NCI-H510A (cell line): Measurements from ENCODE around the gene KDM4B.

Source experiments
- DNase-seq: peaks from one replicate; lab custom pipeline; 2025; lab: John Stamatoyannopoulos, UW

KDM4B gene

GRCh38 chr19:5134691-5135090, 165.8 kb downstream of the KDM4B start:
- no peak for DNase-seq

- no peak for DNase-seq
These were observed 167.4 kb downstream of the KDM4B start for GRCh38 chr19:5136073-5136855.

DNA sequence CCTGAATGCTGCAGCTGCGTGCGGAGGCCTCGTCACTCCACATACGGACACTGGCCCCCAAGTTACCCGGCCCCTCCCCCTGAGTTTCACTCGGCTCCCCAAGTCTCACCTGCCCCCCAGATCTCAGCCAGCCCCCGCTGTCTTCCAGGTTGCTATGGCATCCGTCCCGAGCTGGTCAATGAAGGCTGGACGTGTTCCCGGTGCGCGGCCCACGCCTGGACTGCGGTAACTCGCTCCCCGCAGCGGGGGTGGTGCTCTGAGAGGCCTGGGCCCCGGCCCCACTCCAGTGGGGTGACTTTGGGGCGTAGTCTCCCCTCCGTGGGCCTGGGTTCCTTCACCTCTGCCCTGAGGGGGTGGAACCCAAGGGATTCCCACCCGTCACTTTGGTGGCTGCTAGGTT, 168.2 kb downstream of the KDM4B start:
- DNase-seq, result no peak

- DNase-seq, result peak; percentile 66
These were observed 168.7 kb downstream of the KDM4B start for GRCh38 chr19:5137571-5138124.

GRCh38 chr19:5138606-5139582, 170.0 kb downstream of the KDM4B start:
- DNase-seq, result no peak

DNA sequence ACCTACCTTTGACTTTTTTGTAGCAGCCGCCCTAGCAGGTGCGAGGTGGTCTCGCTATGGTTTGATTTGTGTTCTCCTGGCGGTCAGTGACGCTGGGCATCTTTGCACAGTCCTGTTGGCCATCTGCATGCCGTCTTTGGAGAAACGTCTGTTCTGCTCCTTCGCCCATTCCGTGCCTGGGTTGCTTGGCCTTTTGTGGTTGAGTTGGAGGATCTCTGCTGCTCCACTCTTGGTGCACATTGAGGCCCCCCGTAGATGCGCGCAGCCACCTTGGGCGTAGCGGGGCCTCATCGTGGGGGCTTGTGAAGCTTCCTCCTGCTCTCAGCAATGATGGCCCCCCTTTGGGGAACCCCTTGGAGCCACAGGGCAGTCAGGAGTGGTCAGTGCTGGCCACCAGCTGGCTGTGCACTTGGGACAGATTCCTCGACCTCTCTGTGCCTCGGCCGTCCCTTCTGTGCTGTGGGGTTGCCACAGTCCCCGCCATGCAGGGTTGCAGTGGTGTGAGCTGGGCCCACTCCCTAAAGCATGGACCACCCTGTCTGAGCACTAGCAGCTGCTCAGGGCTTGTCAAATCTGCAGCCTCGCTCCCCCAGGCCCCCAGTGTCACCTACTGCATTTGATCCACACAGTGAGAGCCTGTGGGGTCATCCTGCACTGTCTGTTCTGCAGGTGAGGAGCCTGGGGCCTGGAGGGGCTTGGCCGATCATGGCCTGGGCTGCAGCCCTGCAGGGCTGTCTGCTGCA, 170.8 kb downstream of the KDM4B start:
- no peak for DNase-seq

DNA sequence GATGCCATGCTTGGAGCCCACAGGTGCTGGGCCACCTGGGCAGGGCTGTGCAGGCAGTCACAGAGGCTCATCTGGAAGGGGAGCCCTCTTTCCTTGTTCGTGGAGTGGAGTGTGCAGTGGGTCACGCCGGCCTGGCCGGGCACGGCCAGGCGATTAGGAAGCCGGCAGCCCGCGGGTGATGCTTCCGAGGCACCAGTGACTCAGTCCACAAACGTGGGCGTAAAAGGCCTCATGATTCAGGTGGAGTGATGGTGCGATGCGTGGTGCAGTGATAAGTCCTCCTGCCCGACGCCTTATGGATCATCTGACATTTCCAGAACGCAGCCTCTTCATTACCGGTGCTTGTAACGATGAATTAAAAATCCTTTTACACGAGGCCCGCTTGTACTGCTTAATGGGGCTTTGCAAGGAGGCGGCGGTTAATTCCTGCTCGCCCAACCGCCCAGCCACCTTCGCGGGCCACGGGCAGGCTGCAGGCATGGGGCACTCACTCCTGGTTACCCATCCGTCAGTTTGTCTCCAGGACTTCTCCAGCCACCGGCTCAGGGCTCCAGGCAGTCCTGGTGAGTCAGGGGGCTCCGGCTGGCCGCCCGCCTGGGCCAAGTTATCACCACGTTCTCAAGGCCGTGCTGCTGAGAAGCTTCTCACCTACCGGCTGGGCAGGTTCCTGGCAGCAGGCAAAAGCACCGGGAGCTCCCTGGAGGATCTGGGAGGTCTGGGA, 172.4 kb downstream of the KDM4B start:
- no peak for DNase-seq

GRCh38 chr19:5141850-5142724, 173.2 kb downstream of the KDM4B start:
- DNase-seq, result no peak

GRCh38 chr19:5142725-5143097, 173.8 kb downstream of the KDM4B start:
- DNase-seq, result no peak

- no peak for DNase-seq
These were observed 174.8 kb downstream of the KDM4B start for GRCh38 chr19:5143471-5144411.

DNA sequence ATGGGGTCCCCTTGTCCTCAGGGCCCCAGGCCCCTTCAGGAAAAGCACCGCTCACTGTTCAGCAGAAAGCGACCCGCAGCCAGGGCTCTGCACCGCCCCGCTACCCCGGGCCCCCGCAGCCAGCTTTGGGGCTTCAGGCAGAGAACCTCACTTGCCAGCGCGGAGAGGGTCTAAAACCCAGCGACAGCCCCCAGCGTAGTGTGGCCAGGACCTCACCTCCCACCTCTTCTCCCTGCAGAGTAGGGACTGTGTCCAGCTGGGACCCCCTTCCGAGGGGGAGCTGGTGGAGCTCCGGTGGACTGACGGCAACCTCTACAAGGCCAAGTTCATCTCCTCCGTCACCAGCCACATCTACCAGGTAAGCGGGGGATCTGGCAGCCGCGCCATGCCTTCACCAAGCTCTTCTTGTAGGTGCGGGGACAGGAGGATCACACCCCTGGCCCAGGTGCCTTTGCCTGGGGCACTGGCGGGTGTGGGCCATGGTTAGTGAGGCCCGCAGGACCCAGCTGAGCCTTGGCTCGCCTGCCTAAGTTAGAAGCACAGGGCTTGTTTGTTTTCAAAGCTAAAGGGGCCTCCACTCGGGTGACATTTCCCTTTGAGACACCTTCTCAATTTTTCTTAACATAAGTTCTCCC, 175.7 kb downstream of the KDM4B start:
- no peak for DNase-seq

- DNase-seq, result no peak
These were observed 176.9 kb downstream of the KDM4B start for GRCh38 chr19:5145521-5146511.

- no peak for DNase-seq
These were observed 178.4 kb downstream of the KDM4B start for GRCh38 chr19:5147074-5147977.

DNA sequence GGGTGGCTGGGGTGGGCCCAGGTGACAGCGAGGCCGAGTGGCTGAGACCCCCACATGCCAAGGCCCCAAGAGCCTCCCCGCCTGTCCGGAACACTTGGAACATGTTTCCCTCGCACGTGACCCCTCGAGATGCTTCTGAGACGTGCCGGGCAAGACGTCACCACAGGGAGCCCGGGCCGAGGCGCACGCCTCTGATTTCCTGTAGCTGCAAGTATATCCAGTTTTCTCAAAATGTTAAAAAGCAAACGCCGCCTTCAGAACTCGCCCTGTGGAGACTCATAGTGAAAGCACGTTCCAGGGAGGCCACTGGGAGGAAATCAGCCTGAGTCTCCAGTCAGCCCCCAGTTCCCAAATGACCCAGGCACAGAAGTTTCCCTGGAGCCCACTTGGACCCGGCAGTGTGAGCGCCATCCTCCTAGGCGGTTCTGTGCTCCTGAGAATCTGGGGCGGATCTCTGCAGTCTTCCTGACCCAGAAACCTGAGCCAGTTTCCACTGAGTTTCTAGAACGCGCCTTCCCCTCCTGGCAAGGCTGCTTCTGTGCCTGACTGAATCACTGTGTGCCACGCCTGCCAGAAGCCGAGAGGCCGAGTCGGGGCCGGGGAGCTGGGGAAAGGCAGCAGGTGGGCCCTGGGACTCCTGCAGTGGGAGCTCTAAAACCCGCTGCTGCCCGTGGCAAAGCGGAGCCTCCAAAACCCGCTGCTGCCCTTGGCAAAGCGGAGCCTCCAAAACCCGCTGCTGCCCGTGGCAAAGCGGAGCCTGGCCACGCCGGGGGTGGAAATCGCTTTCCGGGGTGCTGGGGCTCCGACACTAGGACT, 179.3 kb downstream of the KDM4B start:
- DNase-seq, result no peak

DNA sequence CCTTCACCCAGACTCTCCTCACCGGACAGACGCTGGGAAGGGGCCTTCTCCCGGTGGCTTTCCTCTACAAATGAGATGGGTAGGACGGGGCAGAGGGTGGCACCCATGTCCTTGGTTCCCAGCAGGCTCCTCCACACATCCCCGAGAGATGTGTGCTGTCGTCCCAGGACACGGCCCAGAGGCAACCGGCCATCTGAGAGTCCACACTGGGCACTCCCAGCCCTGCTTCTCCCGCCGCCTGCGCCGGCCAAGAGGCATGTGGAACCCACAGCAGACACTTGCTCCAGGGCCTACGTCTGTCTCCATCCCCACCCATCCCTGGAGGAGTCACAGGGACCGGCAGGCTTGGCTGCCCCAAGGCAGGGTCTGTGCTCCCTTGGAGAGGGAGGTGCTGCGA, 179.9 kb downstream of the KDM4B start:
- no peak for DNase-seq

GRCh38 chr19:5149508-5149907, 180.6 kb downstream of the KDM4B start:
- DNase-seq, result no peak
